Anterior cingulate cortex (tissue), 58 donors: ENCODE measurements around the gene SMARCA5.
"Not testable (repeated sequence)": the region's sequence is repeated elsewhere in the genome, so short reads cannot be mapped to it uniquely, and the experiment has no call there.

ENCODE experiments used
- DNase-seq, 58 donors: peaks; one replicate each; lab custom pipeline; 2025; lab: John Stamatoyannopoulos, UW

SMARCA5 gene

GRCh38 chr4:143513314-143514168 lies at the start of gene SMARCA5:
SMARCA5 (plus strand) TSS chr4:143513702; CDS start chr4:143513925, 223 bp downstream.
- peak; percentile 77 to 98 (median 94) for DNase-seq

GRCh38 chr4:143473334-143474126 lies 40.0 kb upstream of the SMARCA5 start:
- no peak for DNase-seq

- DNase-seq: no peak
Measured at GRCh38 chr4:143477487-143477886, 36.0 kb upstream of the SMARCA5 start.

DNA sequence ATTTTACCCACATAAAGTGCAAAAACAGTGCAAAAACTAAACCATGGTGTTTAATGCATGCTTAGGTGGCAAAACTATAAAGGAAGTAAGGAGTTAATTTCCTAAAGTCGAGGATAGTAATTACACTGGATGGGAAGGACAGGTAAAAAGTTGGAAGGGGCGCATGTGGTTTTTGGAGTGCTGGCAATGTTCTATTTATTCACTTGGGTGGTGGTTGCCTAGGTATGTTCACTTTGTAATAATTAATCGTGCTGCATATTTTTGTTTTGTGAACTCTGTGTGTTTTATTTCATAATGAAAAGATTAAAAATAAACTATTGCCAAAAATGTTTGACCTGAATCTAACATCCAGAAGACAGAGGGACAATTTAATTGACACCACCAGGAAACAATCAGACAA lies 32.1 kb upstream of the SMARCA5 start:
- DNase-seq: no peak

- DNase-seq: peak in 14 of 58 donors; percentile 0 to 44 (median 5)
Measured at GRCh38 chr4:143482840-143483239, 30.7 kb upstream of the SMARCA5 start.

DNA sequence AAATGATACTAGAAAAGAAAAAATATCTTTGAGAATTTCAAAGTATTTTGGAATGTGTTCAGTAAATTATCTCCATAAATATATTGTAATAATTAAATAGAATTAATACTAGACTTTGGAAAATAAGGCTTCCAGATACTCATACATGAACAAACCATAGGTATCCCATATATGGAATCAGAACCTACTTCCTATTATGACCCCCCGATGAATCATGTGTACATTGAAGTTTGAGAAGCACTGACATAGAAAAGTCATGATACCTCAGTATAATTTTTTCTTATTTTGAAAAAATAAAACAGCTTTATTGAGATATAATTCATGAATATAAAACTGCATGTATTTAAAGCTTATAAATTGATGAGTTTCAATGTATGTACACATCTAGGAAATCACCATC lies 27.2 kb upstream of the SMARCA5 start:
- no peak for DNase-seq

GRCh38 chr4:143488687-143489086 lies 24.8 kb upstream of the SMARCA5 start:
- DNase-seq: no peak

- DNase-seq: no peak
Measured at GRCh38 chr4:143489106-143489505, 24.4 kb upstream of the SMARCA5 start.

DNA sequence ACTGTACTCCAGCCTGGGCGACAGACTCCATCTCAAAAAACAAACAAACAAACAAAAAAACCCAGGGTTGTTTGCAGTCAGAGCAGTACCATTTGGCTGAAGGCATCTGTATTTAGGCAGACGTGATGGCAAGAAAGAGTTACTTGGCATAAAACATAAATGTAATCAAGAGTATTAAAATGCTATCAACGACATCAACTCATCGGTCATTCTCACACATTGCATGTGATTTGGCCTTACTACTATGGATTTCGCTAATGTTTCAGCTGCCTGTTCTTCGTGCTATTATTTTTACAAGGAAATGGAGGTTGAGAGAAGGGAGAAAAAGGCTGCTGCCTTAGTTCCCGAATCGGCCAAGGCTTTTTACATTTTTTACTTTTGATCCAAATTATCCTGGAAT lies 15.5 kb upstream of the SMARCA5 start:
- no peak for DNase-seq

- DNase-seq: no peak
Measured at GRCh38 chr4:143502231-143502630, 11.3 kb upstream of the SMARCA5 start.

GRCh38 chr4:143506031-143506430 lies 7.5 kb upstream of the SMARCA5 start:
- DNase-seq: no peak

- DNase-seq: no peak
Measured at GRCh38 chr4:143511906-143512305, 1.6 kb upstream of the SMARCA5 start.

DNA sequence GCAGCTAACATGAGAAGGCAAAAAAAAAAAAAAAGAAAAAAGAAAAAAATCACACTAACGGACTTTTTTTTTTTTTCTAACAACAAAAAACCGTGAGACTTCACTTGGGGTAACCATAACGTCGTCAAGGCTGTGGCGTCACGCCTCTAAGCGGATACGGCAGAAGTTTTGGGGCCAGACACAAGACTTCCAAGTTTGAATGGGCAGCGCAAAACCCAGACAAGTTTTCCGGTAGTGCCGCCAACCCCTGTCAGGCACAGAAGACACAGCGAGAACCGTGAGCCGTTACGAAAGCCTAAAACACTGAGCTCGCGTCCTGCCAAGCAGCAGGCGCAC lies 556 bp upstream of the SMARCA5 start:
- DNase-seq: no peak

- peak in 1 of 58 donors; percentile 53 for DNase-seq
Measured at GRCh38 chr4:143514169-143514495, 630 bp downstream of the SMARCA5 start.

DNA sequence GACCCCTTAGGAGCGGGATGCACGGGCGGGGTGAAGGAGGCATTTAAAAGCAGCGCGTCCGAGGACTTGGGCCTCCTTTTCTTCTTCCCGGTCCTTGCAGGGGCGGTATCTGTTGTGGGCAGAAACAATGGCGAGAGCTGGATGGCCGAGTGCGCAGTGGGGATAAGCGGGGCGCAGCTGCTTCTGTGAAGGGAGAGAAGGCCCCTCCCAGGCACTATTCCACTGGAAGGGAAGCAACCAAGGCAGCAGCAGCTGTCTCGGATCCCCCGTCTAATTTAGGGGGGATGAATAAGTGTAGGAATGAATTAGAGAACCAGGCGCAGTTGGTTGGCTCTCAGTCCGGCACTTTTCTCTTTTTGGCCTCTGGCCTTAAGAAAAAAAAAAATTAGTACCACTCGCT lies 995 bp downstream of the SMARCA5 start:
- peak in 51 of 58 donors; percentile 1 to 60 (median 26) for DNase-seq

- DNase-seq: peak in 2 of 58 donors; percentile 1 to 18
Measured at GRCh38 chr4:143514901-143515300, 1.4 kb downstream of the SMARCA5 start.

DNA sequence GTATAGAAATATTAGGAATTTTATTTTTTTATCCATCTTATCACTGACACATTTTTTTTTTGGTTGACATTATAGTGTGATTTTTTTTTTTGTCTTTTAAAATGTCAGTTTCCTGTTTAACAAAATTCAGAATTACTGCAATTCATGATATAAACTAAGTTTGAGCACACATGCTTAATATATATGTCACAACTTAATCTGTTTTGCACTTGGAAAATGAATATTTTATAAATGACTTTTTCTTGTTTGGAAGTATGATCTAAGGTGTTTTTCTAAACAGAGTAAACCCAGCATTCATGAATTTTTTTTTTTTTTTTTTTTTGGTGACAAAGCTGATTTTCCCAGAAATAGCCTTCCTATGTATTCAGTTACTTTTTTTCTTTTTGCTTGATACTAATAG lies 2.4 kb downstream of the SMARCA5 start:
- no peak for DNase-seq

DNA sequence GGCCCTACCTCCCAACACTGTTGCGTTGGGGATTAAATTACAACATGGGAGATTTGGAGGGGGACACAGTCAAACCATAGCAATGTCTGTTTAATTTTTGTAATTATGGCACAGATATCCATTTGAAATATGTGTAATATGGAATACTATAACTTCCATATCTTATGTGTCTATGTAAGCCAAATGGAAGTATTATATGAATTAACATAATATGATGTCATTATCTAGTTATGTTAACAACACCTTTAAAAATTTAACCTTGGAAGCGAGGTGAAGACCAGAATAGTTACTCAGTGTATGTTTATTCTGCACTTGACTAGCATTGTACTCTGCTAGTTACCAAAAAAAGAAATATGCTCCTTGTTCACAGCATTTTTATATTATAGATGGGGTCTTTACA lies 4.3 kb downstream of the SMARCA5 start:
- DNase-seq: no peak

GRCh38 chr4:143524211-143524610 lies 10.7 kb downstream of the SMARCA5 start:
- no peak for DNase-seq

GRCh38 chr4:143528046-143528445 lies 14.5 kb downstream of the SMARCA5 start:
- not testable (repeated sequence) for DNase-seq

- no peak for DNase-seq
Measured at GRCh38 chr4:143531380-143531779, 17.9 kb downstream of the SMARCA5 start.
